K562 (cell line): ENCODE data around the gene SYT7. TPM values are rescaled to one million over a fixed set of nuclear protein-coding genes. Genes with fewer than 3 reads are reported as not detected.

Experiments used
- ETV5 ChIP-seq: sonication (generic); formaldehyde crosslinking; IDR thresholded peaks from 2 replicates; pipeline ENCODE4 v1.4.0; 2020; ENCODE audit warnings: low read depth, mild to moderate bottlenecking, missing genetic modification reagents
- ETV6 ChIP-seq, 3 experiments: fragments of 150-350 bp in 1 of 3; sonication (generic) in 1 of 3; formaldehyde crosslinking in 1 of 3; IDR thresholded peaks; 2 replicates each; pipeline versions ENCODE4 v1.6.1 to v1.8.0; 2014 to 2022; ENCODE audit warnings: borderline replicate concordance in 2 of 3, low read depth in 2 of 3, antibody characterized with exemption in 1 of 3, low read length in 1 of 3, mild to moderate bottlenecking in 1 of 3, missing genetic modification reagents in 1 of 3
- FOS ChIP-seq: IDR thresholded peaks from 3 replicates; pipeline ENCODE4 v1.6.1; 2011; ENCODE audit not compliant: insufficient read length; ENCODE audit errors: extremely low read depth
- L3MBTL2 ChIP-seq: fragments of 450-650 bp; IDR thresholded peaks from 2 replicates; pipeline ENCODE4 v1.6.1; 2016; ENCODE audit warnings: mild to moderate bottlenecking, moderate library complexity
- NR1H2 ChIP-seq: sonication (generic); formaldehyde crosslinking; IDR thresholded peaks from 2 replicates; pipeline ENCODE4 v1.4.0; 2020; ENCODE audit warnings: mild to moderate bottlenecking, missing genetic modification reagents
- RB1 ChIP-seq: fragments of 450-650 bp; IDR thresholded peaks from 2 replicates; pipeline ENCODE4 v1.6.1; 2017; ENCODE audit warnings: low read depth, mild to moderate bottlenecking
- SETDB1 ChIP-seq: IDR thresholded peaks from one replicate; pipeline ENCODE4 v1.6.1; 2012; ENCODE audit warnings: low read length, control low read depth, inconsistent platforms
- SNIP1 ChIP-seq: fragments of 450-650 bp; IDR thresholded peaks from 2 replicates; pipeline ENCODE4 v1.7.1; 2017; ENCODE audit warnings: low read depth, mild to moderate bottlenecking
- TBP ChIP-seq: optimal IDR thresholded peaks from 2 replicates; pipeline ENCODE3; 2011; ENCODE audit warnings: low read depth, low read length, improper control_type of control experiment
- ZSCAN29 ChIP-seq: fragments of 450-650 bp; IDR thresholded peaks from 2 replicates; pipeline ENCODE4 v1.6.1; 2017
- polyA plus RNA-seq, 8 experiments: library from polyadenylated mRNA; depleted of rRNA in 4 of 8; stranded (reverse) in 5 of 8; unstranded in 3 of 8; fragments of >200 nt; fragmentation: Nextera tagmentation in 2 of 8; fragmentation: Illumina TruSeq in 1 of 8; extraction: Ambion mirVana in 2 of 8; extraction: Trizol in 1 of 8; gene quantifications; 2 replicates each; pipeline versions ENCODE4 v1.2.1 to v1.2.3, GENCODE V29; 2011 to 2014; ENCODE audit warnings: inconsistent platforms in 1 of 8, missing spikeins in 1 of 8
- total RNA-seq, 7 experiments: library from RNA; depleted of rRNA in 6 of 7; stranded (reverse); fragments of >200 nt in 6 of 7; fragmentation: Illumina TruSeq in 2 of 7; extraction: Trizol in 2 of 7; gene quantifications; 2 replicates each; pipeline versions ENCODE4 v1.2.1 to v1.2.3, GENCODE V29; 2011 to 2021; ENCODE audit warnings: low replicate concordance in 1 of 7
- TF ChIP-seq, protein P1 (sequence below), 2 experiments: fragments of 450-650 bp; formaldehyde crosslinking in 1 of 2; IDR thresholded peaks; 2 replicates each; pipeline versions ENCODE4 v1.4.0 to v1.6.1; 2014 to 2020; ENCODE audit warnings: mild to moderate bottlenecking in 2 of 2, borderline replicate concordance in 1 of 2, low read depth in 1 of 2
- TF ChIP-seq, protein P2 (sequence below): fragments of 450-650 bp; IDR thresholded peaks from 2 replicates; pipeline ENCODE4 v1.6.1; 2014; ENCODE audit warnings: low read depth, mild to moderate bottlenecking, moderate library complexity, borderline replicate concordance
- TF ChIP-seq, protein P3 (sequence below): fragments of 250-450 bp; sonication (Bioruptor Pico); IDR thresholded peaks from 2 replicates; pipeline ENCODE4 v1.8.0; 2021; ENCODE audit warnings: moderate library complexity, mild to moderate bottlenecking, inconsistent platforms
- TF ChIP-seq, protein P4 (sequence below): fragments of 250-450 bp; sonication (Bioruptor Pico); IDR thresholded peaks from 2 replicates; pipeline ENCODE4 v1.4.0; 2020; ENCODE audit warnings: borderline replicate concordance

SYT7 gene
- total and polyA plus RNA-seq, 9 of the 15 experiments (the other 6 are each of a cell fraction or from before 2014, with no cell fraction given), result 0.01 to 0.51 (median 0.16) TPM; not detected in 1

DNA sequence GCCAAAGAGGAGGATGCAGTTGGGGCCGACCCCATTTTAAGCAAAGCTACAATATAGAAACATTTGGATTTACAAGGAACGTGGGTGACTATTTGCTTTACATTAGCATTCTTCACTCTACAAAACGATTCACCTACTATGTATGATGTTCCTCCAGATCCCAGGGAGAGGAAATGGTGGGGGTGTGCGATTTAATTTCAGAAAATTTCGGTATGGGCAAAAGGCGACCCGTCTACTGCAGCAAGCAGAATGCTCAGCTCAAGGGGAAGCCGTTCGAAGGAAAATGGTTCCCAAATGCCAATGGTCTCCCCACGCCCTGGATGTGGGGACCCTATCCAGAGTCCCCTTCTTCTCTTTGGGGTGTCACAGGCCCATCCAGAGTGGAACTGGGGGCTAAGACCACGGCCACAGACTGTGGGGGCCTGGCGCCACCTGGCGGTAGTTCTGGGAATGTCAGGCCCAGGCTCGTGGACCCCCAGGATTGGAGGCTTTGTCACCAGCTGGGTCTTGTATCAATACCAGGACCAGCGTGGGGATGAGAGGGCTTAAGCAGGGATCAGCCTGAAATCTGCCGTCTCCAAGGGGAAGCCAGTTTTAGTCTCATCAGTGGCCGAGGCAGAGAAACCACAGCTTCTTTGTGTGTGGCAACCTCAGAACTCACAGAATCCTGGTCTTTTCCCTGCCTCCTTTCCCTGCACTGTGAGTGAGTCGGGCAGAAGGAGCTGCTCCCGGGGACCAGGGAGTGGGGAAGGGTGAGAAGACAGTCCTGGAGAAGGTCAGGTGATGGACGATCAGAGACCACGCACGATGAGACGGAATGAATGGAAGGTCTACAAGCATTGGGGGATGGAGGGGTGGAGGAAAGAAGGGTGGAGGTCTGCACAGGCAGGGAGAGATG, 64.0 kb downstream of the SYT7 start (continued):
- TF ChIP-seq, protein P1, sequence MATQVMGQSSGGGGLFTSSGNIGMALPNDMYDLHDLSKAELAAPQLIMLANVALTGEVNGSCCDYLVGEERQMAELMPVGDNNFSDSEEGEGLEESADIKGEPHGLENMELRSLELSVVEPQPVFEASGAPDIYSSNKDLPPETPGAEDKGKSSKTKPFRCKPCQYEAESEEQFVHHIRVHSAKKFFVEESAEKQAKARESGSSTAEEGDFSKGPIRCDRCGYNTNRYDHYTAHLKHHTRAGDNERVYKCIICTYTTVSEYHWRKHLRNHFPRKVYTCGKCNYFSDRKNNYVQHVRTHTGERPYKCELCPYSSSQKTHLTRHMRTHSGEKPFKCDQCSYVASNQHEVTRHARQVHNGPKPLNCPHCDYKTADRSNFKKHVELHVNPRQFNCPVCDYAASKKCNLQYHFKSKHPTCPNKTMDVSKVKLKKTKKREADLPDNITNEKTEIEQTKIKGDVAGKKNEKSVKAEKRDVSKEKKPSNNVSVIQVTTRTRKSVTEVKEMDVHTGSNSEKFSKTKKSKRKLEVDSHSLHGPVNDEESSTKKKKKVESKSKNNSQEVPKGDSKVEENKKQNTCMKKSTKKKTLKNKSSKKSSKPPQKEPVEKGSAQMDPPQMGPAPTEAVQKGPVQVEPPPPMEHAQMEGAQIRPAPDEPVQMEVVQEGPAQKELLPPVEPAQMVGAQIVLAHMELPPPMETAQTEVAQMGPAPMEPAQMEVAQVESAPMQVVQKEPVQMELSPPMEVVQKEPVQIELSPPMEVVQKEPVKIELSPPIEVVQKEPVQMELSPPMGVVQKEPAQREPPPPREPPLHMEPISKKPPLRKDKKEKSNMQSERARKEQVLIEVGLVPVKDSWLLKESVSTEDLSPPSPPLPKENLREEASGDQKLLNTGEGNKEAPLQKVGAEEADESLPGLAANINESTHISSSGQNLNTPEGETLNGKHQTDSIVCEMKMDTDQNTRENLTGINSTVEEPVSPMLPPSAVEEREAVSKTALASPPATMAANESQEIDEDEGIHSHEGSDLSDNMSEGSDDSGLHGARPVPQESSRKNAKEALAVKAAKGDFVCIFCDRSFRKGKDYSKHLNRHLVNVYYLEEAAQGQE (IDR thresholded peaks at IDR 0.05; ENCODE audit: borderline replicate concordance), result peak; percentile 76
- TF ChIP-seq, protein P1 (CRISPR knock-in tag; IDR thresholded peaks at IDR 0.05; ENCODE audit: low read depth), result no peak
- TF ChIP-seq SNIP1 (no peak), ETV5 (CRISPR knock-in tag) (no peak), TBP (no peak), RB1 (peak; percentile 56; the same call in 1 of the 2 replicates), SETDB1 (no peak), L3MBTL2 (0 out of 2 replicates have a peak, but pooled peaks have one; percentile 17), ETV6 (IDR thresholded peaks at IDR 0.05; ENCODE audit: borderline replicate concordance in 1 of 2, low read depth in 2 of 2, low read length in 1 of 2) (no peak), ETV6 (CRISPR knock-in tag; IDR thresholded peaks at IDR 0.05; ENCODE audit: borderline replicate concordance) (no peak), ZSCAN29 (no peak), NR1H2 (no peak), FOS (no peak)
- TF ChIP-seq, protein P2, sequence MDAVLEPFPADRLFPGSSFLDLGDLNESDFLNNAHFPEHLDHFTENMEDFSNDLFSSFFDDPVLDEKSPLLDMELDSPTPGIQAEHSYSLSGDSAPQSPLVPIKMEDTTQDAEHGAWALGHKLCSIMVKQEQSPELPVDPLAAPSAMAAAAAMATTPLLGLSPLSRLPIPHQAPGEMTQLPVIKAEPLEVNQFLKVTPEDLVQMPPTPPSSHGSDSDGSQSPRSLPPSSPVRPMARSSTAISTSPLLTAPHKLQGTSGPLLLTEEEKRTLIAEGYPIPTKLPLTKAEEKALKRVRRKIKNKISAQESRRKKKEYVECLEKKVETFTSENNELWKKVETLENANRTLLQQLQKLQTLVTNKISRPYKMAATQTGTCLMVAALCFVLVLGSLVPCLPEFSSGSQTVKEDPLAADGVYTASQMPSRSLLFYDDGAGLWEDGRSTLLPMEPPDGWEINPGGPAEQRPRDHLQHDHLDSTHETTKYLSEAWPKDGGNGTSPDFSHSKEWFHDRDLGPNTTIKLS, result no peak
- TF ChIP-seq, protein P3, sequence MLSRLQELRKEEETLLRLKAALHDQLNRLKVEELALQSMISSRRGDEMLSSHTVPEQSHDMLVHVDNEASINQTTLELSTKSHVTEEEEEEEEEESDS (CRISPR knock-in tag), result no peak
- TF ChIP-seq, protein P4, sequence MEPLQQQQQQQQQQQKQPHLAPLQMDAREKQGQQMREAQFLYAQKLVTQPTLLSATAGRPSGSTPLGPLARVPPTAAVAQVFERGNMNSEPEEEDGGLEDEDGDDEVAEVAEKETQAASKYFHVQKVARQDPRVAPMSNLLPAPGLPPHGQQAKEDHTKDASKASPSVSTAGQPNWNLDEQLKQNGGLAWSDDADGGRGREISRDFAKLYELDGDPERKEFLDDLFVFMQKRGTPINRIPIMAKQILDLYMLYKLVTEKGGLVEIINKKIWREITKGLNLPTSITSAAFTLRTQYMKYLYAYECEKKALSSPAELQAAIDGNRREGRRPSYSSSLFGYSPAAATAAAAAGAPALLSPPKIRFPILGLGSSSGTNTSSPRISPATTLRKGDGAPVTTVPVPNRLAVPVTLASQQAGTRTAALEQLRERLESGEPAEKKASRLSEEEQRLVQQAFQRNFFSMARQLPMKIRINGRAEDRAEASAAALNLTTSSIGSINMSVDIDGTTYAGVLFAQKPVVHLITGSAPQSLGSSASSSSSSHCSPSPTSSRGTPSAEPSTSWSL (CRISPR knock-in tag), result no peak
